Body of pancreas (tissue), 4 donors: ENCODE results near the gene ARHGAP18. TPM values are rescaled to one million over a fixed set of nuclear protein-coding genes. Genes with fewer than 3 reads are reported as not detected.

Experiments used
- ATAC-seq: fragments of 150-250 bp; one replicate; pipeline ENCODE4 v1.9.1; 2016
- DNase-seq, 4 donors: peaks; one replicate each; pipeline ENCODE4 v3.0.0-alpha.2; 2019
- H3K27ac ChIP-seq, 4 donors: fragments of 200-600 bp; sonication (generic); 1 replicate in 3 of 4; 2 replicates in 1 of 4; pipeline versions ENCODE4 v1.5.1 to v1.6.1; 2016 to 2019; ENCODE audit warnings: mild to moderate bottlenecking in 1 of 4, mixed read lengths in 1 of 4, moderate library complexity in 1 of 4
- H3K27me3 ChIP-seq, 2 donors: fragments of 200-600 bp; sonication (generic); one replicate each; pipeline ENCODE4 v1.6.0; 2016; ENCODE audit warnings: mild to moderate bottlenecking in 1 of 2
- H3K36me3 ChIP-seq, 2 donors: fragments of 200-600 bp; sonication (generic); replicated peaks in 1 of 2; 2 replicates each; pipeline ENCODE4 v1.5.1; 2016; ENCODE audit warnings: low read depth in 2 of 2; ENCODE audit not compliant: insufficient read depth in 1 of 2
- H3K4me1 ChIP-seq: fragments of 200-600 bp; sonication (generic); one replicate; pipeline ENCODE4 v1.6.0; 2016
- H3K4me3 ChIP-seq, 2 donors: fragments of 200-600 bp; sonication (generic); 1 replicate in 1 of 2; 2 replicates in 1 of 2; pipeline ENCODE4 v1.5.1; 2016 to 2019
- H3K9me3 ChIP-seq, 3 donors: fragments of 200-600 bp; sonication (generic); 1 replicate in 2 of 3; 2 replicates in 1 of 3; pipeline ENCODE4 v1.5.1; 2016
- CTCF ChIP-seq, 7 experiments: fragments of 450-650 bp in 4 of 7; fragments of 200-600 bp in 3 of 7; sonication (generic) in 3 of 7; IDR thresholded peaks; one replicate each; pipeline ENCODE4 v1.5.1; 2016 to 2019; ENCODE audit warnings: antibody characterized with exemption in 7 of 7
- POLR2A ChIP-seq, 3 donors: fragments of 450-650 bp; IDR thresholded peaks; one replicate each; pipeline ENCODE4 v1.6.1; 2016; ENCODE audit warnings: antibody characterized with exemption in 3 of 3, mild to moderate bottlenecking in 2 of 3
- WGBS, 2 donors: methylation state at CpG; one replicate each; pipeline ENCODE4 v1.1.5; 2017; 5-methylcytosine and 5-hydroxymethylcytosine counted together
- intact Hi-C: fragments of 100-400 bp; cut with DNase I; formaldehyde crosslinking; loops from one replicate; pipeline ENCODE4 v1.15.1; 2023
- total RNA-seq, 2 donors: library from RNA; depleted of rRNA; stranded (reverse); fragments of >200 nt; gene quantifications; one replicate each; pipeline ENCODE4 v1.1.0, GENCODE V29; 2016

The ARHGAP18 gene
- total RNA-seq, 2 donors from 2014 or later = 16.2 to 30.6 TPM

- intact Hi-C loops = no loop called here
- Histone ChIP-seq H3K36me3 (no peaks in the 10 kb centered on the region), H3K4me3 (no peak overlapping the region), H3K27me3 (no peaks in the 10 kb centered on the region), H3K4me1 (peaks cover 63% of the 10 kb centered on the region), H3K9me3 (no peaks in the 10 kb centered on the region), H3K27ac (no peak overlapping the region)
- no peak for TF ChIP-seq POLR2A (IDR thresholded peaks at IDR 0.05)
- TF ChIP-seq CTCF (IDR thresholded peaks at IDR 0.05) = no peak
- ATAC-seq = no peak
- 92 to 94% methylated on average over 5 of the region's 5 CpGs for WGBS, 2 donors
- DNase-seq = no peak
These were observed 18.8 kb downstream of the ARHGAP18 start for GRCh38 chr6:129691043-129691640.

- WGBS, 2 donors = 79 to 89% methylated on average over 5 to 7 of the region's 7 CpGs
- intact Hi-C loops = no loop called here
- TF ChIP-seq POLR2A (IDR thresholded peaks at IDR 0.05) (no peak), CTCF (IDR thresholded peaks at IDR 0.05) (no peak)
- DNase-seq (peak in 1 of 4 donors; percentile 38), ATAC-seq (no peak)
- Histone ChIP-seq H3K27ac (peak overlapping the region in 2 of 4 donors; percentile 7 to 93), H3K27me3 (no peaks in the 10 kb centered on the region), H3K36me3 (no peaks in the 10 kb centered on the region), H3K9me3 (no peaks in the 10 kb centered on the region), H3K4me3 (no peak overlapping the region), H3K4me1 (peaks cover 64% of the 10 kb centered on the region)
These were observed 22.9 kb downstream of the ARHGAP18 start for GRCh38 chr6:129686941-129687627.

- Histone ChIP-seq H3K27ac (peak overlapping the region in 3 of 4 donors; percentile 69 to 93 (median 85)), H3K36me3 (no peaks in the 10 kb centered on the region), H3K9me3 (no peaks in the 10 kb centered on the region), H3K4me1 (peaks cover 73% of the 10 kb centered on the region), H3K4me3 (no peak overlapping the region), H3K27me3 (no peaks in the 10 kb centered on the region)
- no peak for TF ChIP-seq POLR2A (IDR thresholded peaks at IDR 0.05)
- no peak for TF ChIP-seq CTCF (IDR thresholded peaks at IDR 0.05)
- WGBS, 2 donors = 70 to 85% methylated on average over 5 of the region's 5 CpGs
- intact Hi-C loops = no loop called here
- ATAC-seq = no peak
- DNase-seq = no peak
These were observed 24.3 kb downstream of the ARHGAP18 start for GRCh38 chr6:129685662-129686031.

- no peaks in the 10 kb centered on the region for H3K9me3 ChIP-seq
- H3K4me1 ChIP-seq = peaks cover 75% of the 10 kb centered on the region
- TF ChIP-seq POLR2A (IDR thresholded peaks at IDR 0.05) (peak in 1 of 3 donors; percentile 23), CTCF (IDR thresholded peaks at IDR 0.05) (no peak)
- intact Hi-C loops = no loop called here
- no peak overlapping the region for H3K4me3 ChIP-seq
- no peaks in the 10 kb centered on the region for H3K36me3 ChIP-seq
- no peaks in the 10 kb centered on the region for H3K27me3 ChIP-seq
- peak overlapping the region; percentile 69 to 93 (median 78) for H3K27ac ChIP-seq
- WGBS, 2 donors = 25 to 26% methylated on average over 8 of the region's 8 CpGs
- ATAC-seq (peak; percentile 74), DNase-seq (peak; percentile 53 to 71 (median 60))
These were observed 24.9 kb downstream of the ARHGAP18 start for GRCh38 chr6:129684903-129685661.
